Dermis blood vessel endothelial cell (primary cell): ENCODE measurements around the gene DLGAP3. TPM values are rescaled to one million over a fixed set of nuclear protein-coding genes. Genes with fewer than 3 reads are reported as not detected.
"Not testable (repeated sequence)": the region's sequence is repeated elsewhere in the genome, so short reads cannot be mapped to it uniquely, and the experiment has no call there.

Source experiments
- DNase-seq: peaks from one replicate; pipeline ENCODE4 v3.0.0; 2010
- total RNA-seq: library from RNA; depleted of rRNA; stranded (reverse); fragments of >200 nt; gene quantifications from 2 replicates; pipeline ENCODE4 v1.2.3, GENCODE V29; 2014

The DLGAP3 gene
- total RNA-seq, 1 donor from 2014 or later = under 0.01 TPM

DNA sequence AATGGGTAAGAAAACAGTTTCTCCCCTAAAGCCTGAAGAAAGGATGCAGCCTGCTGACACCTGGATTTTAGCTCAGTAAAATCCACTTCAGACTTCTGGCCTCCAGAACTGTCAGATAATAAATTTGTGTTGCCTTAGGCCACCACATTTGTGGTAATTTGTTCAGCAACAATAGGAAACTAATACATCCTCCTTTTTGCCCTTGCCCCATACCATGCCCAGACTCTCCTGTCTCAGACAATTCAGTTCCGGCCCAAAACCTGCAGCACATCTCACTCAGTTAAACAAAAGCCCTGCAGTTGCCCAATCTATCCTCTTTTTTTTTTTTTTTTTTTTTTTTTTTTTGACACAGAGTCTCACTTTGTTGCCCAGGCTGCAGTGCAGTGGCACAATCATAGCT lies 95.7 kb downstream of the DLGAP3 start:
- no peak for DNase-seq

DNA sequence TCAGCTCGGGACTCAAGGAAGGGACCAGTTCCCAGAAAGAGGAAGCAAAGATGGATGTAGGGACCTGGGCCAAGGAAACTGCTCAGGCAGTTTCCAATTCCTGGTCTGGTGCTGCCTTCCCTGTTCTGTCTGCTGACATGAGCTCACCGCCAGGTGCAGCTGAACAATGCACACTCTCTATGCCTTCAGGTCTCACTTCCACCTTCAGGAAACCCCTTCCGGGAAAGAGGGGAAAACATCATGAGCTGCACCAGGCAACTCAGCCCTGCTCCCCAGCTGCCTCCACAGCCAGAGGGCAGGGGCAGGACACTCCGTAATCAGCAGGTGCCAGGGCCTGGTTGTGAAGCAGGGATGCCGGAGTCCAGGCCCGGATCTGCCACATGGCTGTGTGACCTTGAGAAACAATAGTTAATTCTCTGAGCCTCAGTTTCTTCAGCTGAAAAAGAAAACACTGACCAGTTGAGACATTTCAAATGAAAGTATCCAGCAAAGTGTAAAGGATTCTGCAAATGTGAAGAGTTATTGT lies 97.7 kb downstream of the DLGAP3 start:
- peak; percentile 67 for DNase-seq

DNA sequence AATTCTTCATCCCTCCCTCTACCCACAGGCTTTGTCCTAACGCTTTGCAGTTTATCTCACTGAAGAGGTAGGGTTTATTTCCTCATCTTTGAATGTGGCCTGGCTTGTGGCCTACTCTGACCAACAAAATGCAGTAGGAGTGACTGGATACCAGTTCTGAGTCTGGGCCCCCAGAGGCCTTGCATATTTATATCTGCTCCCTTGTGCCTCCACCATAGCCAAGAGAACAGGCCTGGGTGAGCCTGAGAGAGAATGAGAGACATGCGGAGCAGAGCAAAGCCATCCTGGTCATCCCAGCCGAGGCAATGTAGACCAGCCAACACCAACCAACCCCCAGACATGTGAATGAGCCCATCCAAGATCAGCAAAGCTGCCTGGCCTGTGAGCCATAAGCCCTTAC lies 100.2 kb downstream of the DLGAP3 start:
- DNase-seq = no peak

DNA sequence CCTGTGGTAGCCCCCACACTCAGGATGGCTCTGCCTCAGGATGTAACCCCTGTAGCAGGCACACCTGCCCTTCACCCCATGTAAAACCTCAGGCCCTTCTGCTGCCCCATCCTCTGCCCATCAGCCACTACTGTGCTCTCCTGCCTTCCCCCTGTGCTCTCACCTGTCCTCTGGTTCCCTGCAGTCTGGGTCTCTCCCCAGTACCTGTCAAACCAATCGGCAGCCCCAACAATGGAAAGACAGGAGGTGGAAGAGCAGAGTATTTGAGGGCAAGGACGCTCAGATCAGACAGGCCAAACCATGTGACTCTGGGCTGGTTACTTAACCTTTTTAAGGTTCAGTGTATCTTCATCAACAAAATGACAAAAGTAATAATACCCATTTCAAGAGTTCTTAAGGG lies 100.8 kb downstream of the DLGAP3 start:
- no peak for DNase-seq

DNA sequence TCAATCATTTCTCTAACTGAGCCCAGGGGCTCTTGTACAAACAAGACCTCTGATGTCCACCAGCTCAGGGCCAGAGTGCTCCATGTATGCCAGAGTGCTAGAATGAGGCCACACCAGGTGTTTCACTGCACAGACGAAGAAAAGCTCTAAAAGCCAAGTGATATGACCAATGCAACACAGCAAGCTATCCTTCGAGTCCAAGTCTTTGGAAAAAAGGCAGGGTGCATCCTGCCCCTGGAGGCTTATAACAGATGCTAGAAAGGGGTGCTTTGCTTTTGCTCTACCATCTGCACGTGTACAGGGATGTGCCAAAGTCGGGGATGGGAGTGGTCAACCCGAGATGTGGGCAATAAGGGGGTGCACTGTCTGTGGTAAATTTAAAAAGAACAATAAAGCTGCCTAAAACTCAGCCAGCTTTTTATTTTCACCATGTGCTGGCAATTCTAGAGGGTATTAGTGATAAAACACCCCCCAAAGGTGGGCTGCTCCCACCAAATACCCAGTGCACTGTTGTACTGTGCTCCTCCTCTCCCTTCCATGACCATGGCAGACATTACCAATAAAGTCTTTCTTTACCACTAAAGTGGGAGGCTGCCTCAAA lies 102.0 kb downstream of the DLGAP3 start:
- no peak for DNase-seq

DNA sequence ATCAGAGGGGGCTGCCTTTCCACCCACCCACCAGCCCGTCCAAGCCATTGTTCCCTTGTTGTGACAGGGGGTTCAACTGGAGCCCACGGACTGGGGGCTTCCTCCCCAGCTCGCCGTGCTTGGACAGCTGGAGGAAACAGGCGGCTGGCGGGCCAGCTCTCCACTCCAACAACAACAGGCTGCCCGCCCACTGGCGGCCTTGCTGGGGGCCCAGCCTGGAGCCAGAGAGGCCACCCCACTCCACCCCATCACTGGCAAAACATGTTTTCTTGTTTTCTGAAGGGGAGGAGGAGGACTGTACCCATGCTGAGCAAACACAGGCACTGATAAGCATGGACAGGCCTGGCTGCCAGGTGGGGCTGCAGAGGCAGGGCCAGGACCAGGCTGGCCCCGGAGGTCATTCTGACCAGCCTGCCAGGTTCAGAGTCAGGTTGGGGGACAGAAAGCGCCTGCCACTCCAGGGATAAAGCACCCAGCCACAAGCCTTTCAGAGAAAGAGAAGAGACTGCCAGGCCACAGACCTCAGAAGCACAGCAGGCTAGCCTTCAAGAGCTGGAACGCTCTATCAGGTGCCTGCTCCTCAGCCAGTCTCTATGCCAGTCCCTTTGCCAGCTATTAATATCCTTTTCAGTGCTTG lies 103.9 kb downstream of the DLGAP3 start:
- peak; percentile 68 for DNase-seq

DNA sequence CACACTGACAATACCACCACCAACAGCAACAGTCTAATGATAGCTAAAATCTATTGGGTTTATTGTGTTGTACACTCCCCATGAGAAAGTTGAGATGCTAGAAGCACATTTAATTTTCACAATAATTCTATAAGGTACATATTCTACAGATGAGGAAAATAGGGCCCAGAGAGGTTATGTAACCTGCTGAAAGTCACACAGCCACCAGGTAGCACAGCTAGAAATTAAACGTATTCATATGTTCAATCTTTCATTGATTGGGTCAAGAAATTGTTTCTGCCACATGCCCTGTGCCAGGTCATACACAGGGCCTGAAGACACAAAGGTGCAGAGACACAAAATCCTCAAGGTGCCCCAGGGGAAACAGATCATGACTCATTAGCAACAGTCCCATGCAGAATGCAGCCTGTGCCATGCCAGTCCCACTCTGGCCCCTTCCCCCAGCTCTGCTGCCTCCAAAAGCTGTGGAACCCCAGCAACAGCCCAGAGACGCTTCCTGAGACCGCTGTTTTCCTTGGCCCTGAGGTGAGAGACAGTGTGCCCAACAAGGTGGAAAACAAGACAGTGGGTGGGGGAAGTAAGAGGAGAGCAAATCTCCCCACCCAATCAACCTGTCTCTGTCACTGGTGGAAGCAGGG lies 104.5 kb downstream of the DLGAP3 start:
- DNase-seq = no peak

DNA sequence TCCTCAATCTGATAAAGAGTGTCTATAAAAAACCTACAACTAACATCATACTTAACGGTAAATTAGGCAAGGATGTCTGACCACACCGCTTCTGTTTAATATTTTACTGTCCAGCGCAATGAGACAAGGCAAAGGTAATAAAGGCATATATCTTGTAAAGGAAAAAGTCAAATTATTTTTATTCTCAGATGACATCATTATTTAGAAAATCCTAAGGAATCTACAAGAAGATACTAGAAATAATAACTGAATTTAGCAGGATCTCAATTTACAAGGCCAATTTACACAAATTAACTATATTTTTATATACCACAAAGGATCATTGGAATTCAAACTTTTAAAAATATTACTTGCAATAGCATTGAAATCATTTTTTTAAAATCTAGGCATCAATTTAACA lies 107.2 kb downstream of the DLGAP3 start:
- DNase-seq = no peak

DNA sequence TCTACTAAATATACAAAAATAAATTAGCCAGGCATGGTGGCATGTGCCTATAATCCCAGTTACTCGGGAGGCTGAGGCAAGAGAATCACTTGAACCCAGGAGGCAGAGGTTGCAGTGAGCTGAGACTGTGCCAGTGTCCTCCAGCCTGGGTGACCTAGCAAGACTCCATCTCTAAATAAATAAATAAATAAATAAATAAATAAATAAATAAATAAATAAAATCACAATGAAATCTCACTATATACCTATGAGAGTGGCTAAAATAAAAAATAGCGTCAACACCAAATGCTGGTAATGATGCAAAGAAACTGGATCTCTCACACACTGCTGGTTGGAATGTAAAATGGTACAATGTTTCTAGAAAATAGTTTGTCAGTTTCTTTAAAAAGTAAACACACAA lies 110.6 kb downstream of the DLGAP3 start:
- not testable (repeated sequence) for DNase-seq

DNA sequence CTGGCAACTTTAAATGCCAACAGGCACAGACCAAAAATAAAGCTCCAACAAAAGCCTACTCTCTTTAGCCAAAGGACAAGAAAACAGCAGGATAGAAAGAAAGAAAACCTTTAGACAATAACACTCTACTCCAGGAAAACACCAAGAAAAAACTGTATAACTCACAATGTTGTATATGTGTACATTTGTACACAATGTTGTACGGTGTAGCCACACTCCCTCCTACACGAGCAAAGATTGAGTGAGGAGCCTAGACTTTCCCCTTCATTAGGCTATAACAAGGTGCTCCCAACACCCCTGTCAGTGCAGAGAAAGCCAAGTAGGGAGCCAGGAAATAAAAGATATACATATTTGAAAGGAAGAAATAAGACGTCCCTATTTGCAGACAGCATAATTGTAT lies 112.7 kb downstream of the DLGAP3 start:
- no peak for DNase-seq

DNA sequence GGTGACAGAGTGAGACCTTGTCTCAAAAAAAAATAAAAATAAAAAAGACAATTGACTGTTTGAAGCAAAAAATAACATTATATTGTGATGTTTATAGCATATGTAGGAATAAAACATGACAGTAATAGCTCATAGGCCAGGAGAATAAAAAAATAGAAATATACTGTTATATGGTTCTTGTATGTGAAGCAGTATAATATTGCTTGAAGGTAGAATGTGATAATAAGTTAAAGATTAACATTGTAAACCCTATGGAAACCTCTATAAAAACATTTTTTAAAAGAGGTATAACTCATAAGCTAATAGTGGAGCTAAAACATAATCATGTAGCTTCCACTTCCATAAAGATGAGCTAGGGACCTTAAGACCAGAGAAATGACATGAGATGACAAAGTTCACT lies 113.1 kb downstream of the DLGAP3 start:
- DNase-seq = no peak

Other genes starting within 250 kb of the DLGAP3 start
- gene GJB5, start 174.6 kb downstream of the DLGAP3 start, total RNA-seq = 0.17 TPM in 1 of 2 replicates, not detected in the other
- 0.05 TPM in 1 of 2 replicates, not detected in the other for gene GJB4, start 169.9 kb downstream of the DLGAP3 start, total RNA-seq
- 0.05 and 0.17 TPM in 2 replicates for gene GJB3, start 148.4 kb downstream of the DLGAP3 start, total RNA-seq
- 54.3 and 61.8 TPM in 2 replicates for gene GJA4, start 136.7 kb downstream of the DLGAP3 start, total RNA-seq
- 49.2 and 71.1 TPM in 2 replicates for gene SMIM12, start 69.9 kb downstream of the DLGAP3 start, total RNA-seq
- gene TMEM35B, start 55.7 kb upstream of the DLGAP3 start, total RNA-seq = 22.7 and 55.8 TPM in 2 replicates
- 10.1 and 11.9 TPM in 2 replicates for gene ZMYM6, start 102.3 kb upstream of the DLGAP3 start, total RNA-seq
- 30.1 and 34.9 TPM in 2 replicates for gene ZMYM1, start 149.7 kb upstream of the DLGAP3 start, total RNA-seq